Fibroblast of villous mesenchyme (primary cell): ENCODE results near the gene EXOC4. TPM values are rescaled to one million over a fixed set of nuclear protein-coding genes. Genes with fewer than 3 reads are reported as not detected.

Source experiments
- DNase-seq: peaks from one replicate; pipeline ENCODE4 v3.0.0-alpha.2; 2010; ENCODE audit warnings: low read depth
- H3K4me3 ChIP-seq: 2 replicates; pipeline ENCODE4 v1.5.1; 2011; ENCODE audit warnings: low read depth, mild to moderate bottlenecking, low read length
- total RNA-seq: library from RNA; depleted of rRNA; stranded (reverse); fragments of >200 nt; gene quantifications from 2 replicates; pipeline ENCODE4 v1.2.3, GENCODE V29; 2012
- TF ChIP-seq, protein P1 (sequence below): IDR thresholded peaks from 2 replicates; pipeline ENCODE4 v1.5.1; 2012; ENCODE audit warnings: low read depth, mild to moderate bottlenecking, low read length; ENCODE audit not compliant: insufficient read depth

The EXOC4 gene
- total RNA-seq, 1 donor, result 106 TPM

DNA sequence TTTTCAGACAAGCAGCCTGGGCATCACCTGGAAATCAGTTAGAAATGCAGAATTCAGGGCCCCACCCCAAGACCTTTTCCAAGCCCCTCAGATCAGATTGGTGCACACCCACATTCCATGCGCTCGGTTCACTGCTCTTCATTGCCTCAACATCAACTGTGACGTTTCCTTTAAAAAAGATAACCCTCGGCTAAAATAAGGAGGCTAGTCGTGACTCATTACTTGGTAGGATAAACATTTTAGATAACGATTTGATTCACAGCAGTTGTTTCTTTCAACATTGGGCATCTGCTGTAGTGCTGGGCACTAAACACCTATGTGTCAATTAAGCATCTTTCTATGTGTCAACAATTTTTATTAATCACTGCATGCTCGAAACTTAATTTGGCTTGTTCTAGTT, 683.2 kb downstream of the EXOC4 start:
- DNase-seq, result peak; percentile 71
- TF ChIP-seq, protein P1, sequence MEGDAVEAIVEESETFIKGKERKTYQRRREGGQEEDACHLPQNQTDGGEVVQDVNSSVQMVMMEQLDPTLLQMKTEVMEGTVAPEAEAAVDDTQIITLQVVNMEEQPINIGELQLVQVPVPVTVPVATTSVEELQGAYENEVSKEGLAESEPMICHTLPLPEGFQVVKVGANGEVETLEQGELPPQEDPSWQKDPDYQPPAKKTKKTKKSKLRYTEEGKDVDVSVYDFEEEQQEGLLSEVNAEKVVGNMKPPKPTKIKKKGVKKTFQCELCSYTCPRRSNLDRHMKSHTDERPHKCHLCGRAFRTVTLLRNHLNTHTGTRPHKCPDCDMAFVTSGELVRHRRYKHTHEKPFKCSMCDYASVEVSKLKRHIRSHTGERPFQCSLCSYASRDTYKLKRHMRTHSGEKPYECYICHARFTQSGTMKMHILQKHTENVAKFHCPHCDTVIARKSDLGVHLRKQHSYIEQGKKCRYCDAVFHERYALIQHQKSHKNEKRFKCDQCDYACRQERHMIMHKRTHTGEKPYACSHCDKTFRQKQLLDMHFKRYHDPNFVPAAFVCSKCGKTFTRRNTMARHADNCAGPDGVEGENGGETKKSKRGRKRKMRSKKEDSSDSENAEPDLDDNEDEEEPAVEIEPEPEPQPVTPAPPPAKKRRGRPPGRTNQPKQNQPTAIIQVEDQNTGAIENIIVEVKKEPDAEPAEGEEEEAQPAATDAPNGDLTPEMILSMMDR, result no peak
- no peak overlapping the region for H3K4me3 ChIP-seq

DNA sequence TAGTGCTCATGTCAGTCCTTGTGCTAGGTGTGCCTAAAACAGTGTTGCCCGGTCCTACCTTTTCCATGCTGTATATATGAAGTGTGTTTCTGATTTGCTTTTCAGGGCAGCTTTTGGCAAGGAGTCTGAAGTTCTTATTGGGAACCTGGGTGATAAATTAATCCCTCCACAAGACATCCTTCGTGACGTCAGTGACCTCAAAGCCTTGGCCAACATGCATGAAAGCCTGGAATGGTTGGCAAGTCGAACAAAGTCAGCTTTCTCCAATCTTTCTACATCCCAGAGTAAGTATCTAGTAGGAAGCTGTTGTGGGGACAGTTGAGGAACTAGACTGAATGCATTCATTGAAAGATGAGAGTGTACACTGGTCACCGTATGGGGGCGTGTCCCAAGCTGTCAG, 684.9 kb downstream of the EXOC4 start:
- DNase-seq, result no peak
- H3K4me3 ChIP-seq, result no peak overlapping the region
- TF ChIP-seq, protein P1, result no peak

DNA sequence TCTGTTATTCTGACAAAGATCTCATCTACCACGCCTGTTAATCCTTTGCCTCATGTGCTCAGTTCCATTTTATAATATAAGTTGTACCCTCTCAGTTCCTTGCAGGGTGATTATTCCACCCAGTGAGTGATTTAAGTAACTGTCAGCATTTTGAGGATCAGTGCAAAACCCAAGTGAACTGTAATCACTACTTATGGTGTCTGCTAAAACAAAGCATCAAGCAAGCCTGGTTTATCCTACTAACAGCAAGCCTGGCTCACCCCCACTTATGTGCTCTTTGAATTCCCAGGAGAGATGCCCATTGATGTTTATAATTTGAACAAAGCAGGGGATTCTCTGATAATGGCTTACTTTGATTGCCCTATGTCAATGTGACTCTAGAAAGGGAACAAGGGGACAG, 687.5 kb downstream of the EXOC4 start:
- H3K4me3 ChIP-seq, result no peak overlapping the region
- TF ChIP-seq, protein P1, result no peak
- DNase-seq, result no peak

DNA sequence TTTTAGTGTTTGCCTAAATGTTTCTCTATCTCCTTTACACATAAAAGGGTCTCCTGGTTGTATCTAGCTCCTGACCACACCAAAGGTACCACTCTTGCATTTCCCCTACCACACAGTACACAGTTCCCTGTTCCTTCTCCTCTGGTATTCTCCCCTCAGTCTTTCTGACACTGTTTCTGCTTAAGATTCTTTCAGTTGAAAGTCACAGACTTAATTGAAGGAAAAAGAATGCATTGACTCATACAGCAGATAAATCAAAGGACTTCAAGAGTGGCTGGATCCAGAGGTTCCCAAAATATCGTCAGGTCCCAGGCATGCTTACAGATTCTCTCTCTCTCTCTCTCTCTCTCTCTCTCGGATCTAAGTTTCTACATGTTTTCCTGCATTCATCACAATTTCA, 688.6 kb downstream of the EXOC4 start:
- H3K4me3 ChIP-seq, result no peak overlapping the region
- TF ChIP-seq, protein P1, result no peak

DNA sequence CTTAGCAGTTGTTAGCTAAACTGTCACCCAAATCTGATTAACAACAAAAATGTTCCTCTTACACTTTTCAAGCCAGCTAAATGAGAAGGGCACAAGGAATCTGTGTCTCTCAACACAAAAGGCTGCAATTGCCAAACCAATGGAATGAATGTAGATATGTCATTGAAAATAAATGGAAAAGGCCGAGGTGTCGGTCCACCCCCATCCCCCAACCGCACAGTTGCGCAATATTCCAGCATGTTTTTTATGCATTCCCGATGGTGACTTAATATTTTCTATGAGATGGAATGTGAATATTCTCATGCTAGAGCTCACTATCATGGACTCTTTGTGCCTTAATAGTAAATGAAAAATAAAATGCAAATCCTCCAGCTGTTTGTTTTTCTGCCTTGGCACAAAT, 692.6 kb downstream of the EXOC4 start:
- no peak for DNase-seq
- TF ChIP-seq, protein P1, result no peak
- no peak overlapping the region for H3K4me3 ChIP-seq

More for the DNA sequence above, 688.6 kb downstream of the EXOC4 start:
- DNase-seq, result peak; percentile 69

DNA sequence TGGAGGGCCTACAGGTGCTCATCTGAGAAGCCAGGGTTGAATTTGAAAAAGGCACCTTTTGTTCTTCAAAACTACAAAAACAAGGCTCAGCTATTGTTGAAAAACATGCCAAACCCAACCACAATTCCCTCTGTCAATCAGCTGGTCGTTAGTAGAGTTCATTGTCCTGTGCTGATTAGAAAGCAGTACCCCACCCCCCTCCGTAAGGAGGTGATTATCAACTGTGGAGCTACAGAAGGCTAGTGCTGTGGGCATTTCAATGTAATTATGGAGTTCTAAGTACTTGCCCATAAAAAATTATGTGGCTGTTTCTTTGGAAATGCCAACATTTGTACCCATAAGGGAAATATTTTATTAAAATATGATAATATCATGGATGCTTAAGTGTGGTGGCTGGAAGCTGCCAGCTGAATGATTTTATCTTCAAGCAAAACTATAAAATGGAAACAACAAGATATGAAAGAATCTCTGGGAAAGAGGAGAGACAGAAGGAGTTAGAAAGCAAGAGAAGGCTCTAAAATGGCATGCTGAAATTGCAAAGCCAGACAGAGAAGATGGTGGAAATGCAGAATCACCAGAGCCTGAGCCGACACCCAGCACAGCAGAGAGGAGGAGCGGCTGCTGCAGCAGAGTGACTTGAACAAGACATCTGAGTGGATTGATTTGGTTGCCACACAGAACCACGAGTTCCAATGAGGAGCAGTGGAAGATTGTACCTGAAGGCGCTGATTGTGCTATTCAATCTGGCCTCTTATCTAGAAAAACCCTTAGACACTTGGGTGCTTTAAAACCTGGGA, 694.8 kb downstream of the EXOC4 start:
- TF ChIP-seq, protein P1, result no peak
- H3K4me3 ChIP-seq, result no peak overlapping the region
- DNase-seq, result no peak

DNA sequence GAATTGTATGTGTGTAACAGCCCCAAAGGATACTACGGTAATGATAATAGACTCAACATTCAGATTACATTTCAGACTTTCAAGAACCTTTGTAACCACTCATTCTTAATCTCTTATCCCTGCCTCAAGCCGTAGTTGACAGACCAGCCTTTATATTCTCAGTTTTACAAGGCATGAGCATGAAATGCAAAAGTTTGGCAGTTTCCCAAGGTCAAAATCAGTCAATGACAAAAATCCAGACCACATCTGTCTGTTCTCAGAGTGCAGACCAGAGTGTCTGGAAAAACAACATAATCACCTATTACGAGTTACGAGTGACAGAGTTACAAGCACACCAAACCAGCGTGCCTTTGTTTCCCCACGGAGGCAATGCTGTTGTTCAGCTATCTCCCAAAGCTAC, 695.7 kb downstream of the EXOC4 start:
- no peak for DNase-seq
- no peak overlapping the region for H3K4me3 ChIP-seq
- TF ChIP-seq, protein P1, result no peak
